GM03348 (cell line): ENCODE measurements around the gene COL10A1.
"Not testable (repeated sequence)": the region's sequence is repeated elsewhere in the genome, so short reads cannot be mapped to it uniquely, and the experiment has no call there.

Source experiments
- DNase-seq: peaks from one replicate; pipeline ENCODE4 v3.0.0; 2012; ENCODE audit warnings: low spot score

The COL10A1 gene

DNA sequence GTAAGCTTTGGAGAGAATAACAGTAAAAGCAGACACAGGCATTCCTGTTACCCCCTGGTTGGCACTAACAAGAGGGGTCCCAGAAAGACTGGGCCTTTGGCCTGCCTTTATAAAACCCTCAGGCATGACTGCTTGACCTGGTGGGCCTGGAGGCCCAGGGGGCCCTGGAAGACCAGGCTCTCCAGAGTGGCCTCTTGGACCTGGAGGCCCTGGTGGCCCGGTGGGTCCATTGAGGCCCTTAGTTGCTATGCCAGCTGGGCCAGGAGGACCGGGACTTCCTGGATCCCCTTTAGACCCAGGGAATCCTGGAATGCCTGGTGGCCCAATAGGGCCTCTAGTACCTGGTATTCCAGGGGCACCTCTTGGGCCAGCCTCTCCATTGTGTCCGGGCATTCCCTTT is 5.5 kb downstream of the COL10A1 start:
- DNase-seq = no peak

DNA sequence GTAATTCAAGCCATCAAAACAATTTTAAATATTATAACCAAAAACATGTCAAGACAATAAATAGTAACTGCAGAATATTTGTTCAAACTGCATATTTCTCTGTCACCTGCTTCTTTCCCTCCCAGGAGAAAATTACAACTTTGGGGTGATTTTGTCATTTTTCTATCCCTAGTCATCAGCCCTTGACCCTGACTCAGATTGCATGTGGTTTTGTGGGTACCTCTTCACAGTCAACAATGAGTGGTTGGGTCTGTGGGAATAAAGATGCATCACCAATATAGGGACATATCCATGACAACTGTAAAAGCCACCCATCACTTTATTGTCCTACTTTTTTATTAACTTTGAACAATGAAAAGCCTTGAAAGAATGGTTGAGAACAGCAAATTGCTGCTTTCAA is 7.3 kb downstream of the COL10A1 start:
- DNase-seq = peak; percentile 36

GRCh38 chr6:116115781-116116180 is 10.2 kb downstream of the COL10A1 start:
- DNase-seq = peak; percentile 38

DNA sequence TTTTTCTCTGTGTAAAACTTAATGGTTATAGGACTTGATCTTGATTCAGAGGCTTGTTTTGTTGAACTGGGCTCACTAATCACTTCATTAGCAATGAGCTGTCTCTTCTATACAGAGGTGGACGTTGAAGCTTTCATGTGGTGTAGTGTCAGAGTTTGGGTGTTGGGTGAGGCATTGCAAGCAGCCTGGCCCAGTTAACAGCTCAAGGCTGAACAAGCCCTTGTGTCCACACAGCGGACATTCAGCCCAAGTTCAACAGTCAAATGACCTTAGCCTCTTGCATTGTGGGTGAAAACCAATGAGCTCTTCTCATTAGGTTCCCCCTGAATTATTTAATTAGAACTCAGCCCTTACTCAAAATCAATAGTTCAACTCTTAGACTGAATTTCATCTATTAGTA is 12.5 kb downstream of the COL10A1 start:
- no peak for DNase-seq

DNA sequence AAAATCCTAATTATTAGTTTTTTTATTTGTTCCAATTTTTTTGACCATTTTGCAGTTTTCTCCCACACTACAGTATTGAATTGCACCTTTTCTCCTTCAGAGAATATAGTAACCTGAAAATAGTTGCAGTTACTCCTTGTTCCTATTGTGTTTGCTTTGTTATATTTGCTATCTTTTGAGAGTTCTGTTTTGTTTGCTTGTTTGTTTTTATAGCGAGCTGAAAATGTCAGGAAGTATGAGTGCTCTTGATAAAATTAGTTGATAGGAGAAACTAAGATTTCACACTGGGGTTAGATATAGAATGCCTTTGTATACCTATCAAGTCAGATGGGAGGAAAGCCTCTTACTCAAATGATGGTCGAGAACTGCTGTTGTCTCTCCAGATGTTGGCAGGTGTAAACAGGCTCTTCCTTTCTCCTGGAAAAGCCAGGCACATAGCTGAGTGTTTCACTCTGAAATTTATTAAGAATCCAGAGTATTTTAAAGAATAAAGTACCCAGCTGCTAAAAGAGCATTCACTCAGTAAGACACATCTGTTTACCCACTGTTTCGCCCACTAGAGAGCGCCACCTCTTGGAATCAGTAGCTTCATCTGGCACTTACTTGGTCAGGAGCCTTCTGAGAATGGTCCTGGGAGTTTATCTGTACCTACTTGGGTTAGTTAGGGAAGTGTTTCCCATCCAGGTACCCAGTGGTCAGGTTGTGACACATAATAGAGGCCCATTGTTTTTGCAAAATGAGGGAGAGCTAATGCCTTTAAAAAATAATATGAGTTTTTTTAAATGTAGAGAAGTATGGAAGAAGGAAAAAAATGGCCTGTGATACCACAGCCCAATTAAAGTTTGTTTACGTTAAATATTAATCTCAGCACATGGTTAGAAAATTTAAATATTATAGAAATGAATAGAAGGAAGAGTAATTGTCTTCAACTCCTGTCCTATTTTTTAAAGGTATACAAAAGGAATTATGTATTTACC is 14.1 kb downstream of the COL10A1 start:
- peak; percentile 38 for DNase-seq

DNA sequence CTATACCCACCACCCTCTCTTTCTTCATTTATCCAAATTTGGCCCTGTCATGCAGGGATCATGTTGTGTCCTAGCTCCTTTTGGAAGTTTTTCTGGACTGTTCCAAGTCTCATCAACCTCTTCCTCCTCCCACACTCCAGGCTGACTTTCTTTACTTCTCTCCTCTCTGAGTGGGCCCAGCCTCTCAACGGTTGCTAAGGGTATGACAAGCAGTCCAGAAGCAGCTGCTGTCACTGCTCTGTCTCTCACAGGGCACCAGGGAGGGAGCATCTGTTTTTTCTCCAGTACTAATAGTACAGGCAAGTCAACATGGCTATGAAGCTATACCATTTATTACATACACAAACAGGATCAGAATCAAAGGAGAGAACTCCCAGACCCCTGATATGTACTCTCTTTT is 17.1 kb downstream of the COL10A1 start:
- no peak for DNase-seq

GRCh38 chr6:116106146-116106545 is 19.8 kb downstream of the COL10A1 start:
- DNase-seq = peak; percentile 25

GRCh38 chr6:116105247-116105646 is 20.7 kb downstream of the COL10A1 start:
- no peak for DNase-seq

- DNase-seq = no peak
Measured at GRCh38 chr6:116104636-116105035, 21.3 kb downstream of the COL10A1 start.

- DNase-seq = no peak
Measured at GRCh38 chr6:116102873-116103272, 23.1 kb downstream of the COL10A1 start.

GRCh38 chr6:116101790-116102189 is 24.1 kb downstream of the COL10A1 start:
- DNase-seq = no peak

DNA sequence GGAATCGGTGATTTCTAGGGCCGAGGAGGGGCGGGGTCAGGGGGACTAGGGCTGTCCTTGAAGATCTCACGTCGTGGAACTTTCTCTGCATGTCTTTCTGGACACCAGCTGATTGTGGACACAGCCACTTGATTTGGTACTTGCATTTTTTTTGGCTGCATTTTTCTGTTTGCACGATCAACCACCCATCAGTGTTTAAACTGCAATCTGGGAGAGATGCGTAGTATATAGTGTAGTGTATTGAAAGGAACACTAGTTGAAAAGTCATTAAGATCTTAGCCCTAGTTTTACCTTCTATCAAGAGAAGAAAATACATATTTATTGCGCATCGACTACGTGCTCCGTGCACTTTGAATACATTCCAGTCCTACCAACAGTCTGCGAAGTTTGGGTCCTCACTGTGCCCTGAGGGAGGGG is 24.6 kb downstream of the COL10A1 start:
- DNase-seq = no peak

DNA sequence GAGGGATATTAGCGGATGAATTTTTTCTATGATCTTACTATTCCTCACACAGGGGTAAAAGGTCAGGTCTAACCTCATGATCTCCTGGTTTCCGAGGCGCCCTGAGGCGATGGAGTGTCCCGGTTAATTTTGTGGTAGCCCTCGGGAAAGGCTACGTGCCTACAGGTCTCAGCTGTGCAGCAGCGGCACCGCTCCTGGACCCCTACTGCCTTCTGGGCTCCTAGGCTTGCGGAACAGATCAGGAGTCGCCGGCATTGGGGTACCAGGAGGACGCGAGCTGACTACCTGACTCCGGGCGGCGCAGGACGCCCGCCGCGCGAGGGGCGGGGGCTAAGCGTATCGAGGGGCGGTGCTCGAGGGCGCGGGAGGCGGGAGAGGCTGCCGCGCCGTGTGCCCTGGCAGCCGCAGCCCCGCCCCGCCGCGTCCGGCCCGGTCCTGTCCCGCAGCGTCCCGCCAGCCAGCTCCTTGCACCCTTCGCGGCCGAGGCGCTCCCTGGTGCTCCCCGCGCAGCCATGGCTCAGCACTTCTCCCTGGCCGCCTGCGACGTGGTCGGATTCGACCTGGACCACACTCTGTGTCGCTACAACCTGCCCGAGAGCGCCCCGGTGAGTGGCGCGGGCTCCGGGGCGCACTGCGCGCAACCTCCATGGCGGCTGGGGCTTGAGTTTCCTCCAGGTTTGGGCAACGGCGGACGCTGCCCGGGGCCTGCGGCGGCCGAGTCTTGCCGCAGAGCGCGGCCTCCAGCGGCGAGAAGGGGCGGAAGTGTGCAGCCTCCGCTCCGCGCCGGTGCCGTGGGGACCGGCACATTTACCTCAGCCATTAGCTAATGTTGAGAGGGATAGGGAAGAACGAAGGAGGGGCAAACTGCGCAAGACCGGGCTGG is 25.3 kb downstream of the COL10A1 start, which contains the start of gene NT5DC1:
NT5DC1 (plus strand) TSS at position 435 of the 883 bp plus-strand sequence; CDS start at position 513, 78 bp downstream.
- DNase-seq = peak; percentile 95

DNA sequence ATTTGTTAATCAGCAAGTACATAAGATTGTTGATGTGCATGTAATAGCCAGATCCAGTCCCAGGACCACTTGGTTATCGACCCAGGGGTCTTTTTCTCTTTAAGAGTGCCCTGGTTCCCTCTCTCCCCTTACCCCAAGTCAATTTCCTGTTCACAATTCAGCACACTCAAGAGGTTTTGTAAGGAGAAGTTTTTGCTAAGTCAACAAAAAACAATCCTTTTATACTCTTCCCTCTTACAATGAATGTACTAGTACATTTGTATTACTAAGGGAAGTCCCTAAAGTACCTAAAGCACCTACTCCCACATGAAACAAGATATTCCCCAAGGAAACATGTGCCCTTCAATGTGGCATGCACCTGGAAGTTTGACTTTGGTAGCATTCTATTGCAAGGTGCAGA is 26.9 kb downstream of the COL10A1 start:
- no peak for DNase-seq

DNA sequence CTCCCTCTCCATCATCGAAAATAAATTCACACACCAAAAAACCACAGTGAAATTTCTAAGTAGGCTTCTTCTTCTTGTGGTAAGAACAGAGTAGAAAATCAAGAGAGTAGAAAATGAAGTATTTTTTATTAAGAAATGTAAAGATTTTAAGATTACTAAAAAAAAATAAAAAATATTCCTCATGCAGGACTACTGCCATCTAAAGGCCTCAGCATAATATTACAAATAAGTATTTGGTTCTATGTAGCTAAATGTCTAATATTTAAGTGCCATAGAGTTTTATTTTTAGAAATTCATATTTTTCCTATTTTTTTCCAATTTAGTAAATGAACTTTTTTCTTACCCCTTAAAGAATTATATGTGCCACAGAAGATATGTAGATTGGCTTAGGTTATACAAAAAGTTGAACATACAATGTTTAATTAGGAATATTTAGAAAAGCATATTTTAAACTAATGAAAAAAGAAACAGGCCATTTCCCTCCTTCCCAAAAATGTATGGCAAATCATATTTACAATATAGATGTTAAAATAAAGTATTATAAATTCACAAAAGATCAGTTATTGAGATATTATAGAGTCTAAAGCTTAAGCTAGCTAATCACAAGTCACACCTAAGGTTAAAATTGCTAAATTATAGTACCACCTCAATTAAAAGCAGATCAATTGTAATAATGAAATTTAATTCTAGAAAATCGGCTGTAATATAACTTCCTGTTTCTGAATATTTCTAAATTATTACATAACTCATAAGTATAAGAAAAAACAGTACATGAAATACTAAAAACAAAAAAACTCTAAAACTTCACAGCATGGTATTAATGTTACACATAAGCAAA is 28.7 kb downstream of the COL10A1 start:
- DNase-seq = peak; percentile 47

GRCh38 chr6:116096048-116096759 is 29.7 kb downstream of the COL10A1 start:
- not testable (repeated sequence) for DNase-seq

DNA sequence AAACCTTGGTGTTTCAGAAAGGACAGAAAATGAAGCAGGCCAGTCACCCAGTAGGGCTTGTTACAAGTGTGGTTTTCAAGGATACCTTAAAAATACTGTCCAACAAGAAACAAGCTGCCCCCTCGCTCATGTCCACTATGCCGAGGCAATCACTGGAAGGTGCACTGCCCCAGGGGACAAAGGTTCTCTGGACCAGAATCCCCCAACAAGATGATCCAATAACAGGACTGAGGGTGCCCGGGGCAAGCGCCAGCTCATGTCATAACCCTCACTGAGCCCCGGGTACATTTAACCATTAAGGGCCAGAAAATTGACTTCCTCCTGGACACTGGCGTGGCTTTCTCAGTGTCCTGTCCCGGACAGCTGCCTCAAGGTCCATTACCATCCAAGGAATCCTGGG is 31.9 kb downstream of the COL10A1 start:
- no peak for DNase-seq

GRCh38 chr6:116090251-116090650 is 35.7 kb downstream of the COL10A1 start:
- no peak for DNase-seq

DNA sequence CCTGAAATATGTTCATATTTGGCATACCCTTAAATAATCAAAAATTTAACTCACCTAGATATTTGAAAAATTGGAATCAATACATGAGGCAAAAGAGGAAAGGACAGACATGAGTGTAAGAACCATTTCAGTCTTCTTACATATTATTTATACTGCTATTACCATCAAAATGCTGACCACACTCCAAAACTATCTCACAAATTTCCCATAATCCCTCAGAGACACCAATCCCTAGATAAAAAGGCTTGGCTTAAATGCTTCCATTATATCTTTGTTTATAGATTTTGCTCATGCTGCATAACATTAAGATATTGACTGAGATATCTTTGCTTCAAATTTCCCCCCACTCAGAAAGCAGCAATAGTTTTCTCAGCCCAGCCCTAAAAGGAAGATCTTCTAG is 37.0 kb downstream of the COL10A1 start:
- DNase-seq = no peak

DNA sequence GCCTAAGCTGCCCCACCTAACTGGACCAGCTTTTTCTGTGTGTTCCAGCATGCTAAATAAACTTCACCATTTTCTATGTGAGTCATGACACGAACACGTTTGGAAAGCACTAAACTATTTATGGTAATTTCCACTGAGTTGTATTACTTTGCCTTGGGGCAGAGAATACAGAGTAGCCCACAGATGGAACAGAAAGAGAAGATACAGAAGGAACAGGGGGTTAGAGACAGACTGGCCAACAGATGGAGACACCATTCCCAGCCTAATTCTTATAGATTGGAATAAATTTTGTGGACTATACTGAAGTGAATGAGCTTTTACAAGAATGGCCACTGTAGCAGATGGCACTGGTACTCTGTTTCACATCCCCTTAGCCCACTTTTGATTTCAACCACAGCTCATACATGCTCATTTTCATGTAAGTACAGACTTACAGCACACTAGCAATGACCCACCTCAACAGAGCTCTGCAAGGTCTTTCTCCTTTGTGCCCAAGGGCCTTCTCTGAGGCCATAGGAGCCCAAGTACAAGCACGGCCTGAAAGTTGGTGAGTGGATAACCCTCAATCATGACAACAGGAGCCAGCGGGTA is 38.4 kb downstream of the COL10A1 start:
- DNase-seq = peak; percentile 37

DNA sequence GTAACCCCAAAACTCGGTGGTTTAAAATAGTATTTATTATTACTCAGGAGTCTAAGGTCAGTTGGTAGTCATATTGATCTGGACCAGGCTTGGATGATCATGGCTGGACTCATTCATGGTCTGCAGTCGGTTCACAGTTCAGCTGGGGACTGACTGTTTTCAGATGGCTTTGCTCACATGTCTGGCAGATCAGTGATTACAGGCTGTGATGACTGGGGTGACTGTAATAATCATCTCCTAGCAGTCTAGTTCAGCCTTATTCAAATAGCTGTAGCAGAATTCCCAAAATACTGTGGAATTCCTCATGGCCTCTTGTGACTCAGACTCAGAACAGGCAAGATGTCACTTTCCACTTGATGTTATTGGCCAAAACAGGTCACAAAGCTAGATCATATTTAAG is 41.6 kb downstream of the COL10A1 start:
- no peak for DNase-seq
